GM19238 (cell line): ENCODE measurements around the gene ANKS4B.
"Not testable (repeated sequence)": the region's sequence is repeated elsewhere in the genome, so short reads cannot be mapped to it uniquely, and the experiment has no call there.

Source experiments
- DNase-seq: peaks from one replicate; pipeline ENCODE4 v3.0.0; 2011; ENCODE audit warnings: low spot score; ENCODE audit not compliant: insufficient read length

Gene ANKS4B

GRCh38 chr16:21218153-21218552 is 15.3 kb upstream of the ANKS4B start:
- no peak for DNase-seq

DNA sequence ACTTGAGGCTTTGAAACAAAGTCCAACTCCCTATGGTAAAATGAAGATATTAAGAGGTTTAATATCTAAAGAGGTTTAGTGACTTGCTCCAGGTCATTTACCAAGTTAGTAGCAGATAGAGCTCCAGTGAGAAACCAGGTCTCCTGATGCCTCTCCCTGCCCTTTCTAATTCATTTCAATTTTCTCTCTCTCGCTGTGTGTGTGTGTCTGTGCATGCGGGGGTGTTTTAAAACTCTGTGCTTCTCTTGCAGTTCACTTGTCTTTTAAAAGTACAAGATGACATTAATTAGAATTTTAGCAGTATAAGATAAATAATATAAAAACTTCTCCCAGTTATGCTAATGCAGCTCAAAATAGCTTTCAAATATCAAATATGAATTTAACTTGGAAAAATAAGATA is 13.9 kb upstream of the ANKS4B start:
- no peak for DNase-seq

DNA sequence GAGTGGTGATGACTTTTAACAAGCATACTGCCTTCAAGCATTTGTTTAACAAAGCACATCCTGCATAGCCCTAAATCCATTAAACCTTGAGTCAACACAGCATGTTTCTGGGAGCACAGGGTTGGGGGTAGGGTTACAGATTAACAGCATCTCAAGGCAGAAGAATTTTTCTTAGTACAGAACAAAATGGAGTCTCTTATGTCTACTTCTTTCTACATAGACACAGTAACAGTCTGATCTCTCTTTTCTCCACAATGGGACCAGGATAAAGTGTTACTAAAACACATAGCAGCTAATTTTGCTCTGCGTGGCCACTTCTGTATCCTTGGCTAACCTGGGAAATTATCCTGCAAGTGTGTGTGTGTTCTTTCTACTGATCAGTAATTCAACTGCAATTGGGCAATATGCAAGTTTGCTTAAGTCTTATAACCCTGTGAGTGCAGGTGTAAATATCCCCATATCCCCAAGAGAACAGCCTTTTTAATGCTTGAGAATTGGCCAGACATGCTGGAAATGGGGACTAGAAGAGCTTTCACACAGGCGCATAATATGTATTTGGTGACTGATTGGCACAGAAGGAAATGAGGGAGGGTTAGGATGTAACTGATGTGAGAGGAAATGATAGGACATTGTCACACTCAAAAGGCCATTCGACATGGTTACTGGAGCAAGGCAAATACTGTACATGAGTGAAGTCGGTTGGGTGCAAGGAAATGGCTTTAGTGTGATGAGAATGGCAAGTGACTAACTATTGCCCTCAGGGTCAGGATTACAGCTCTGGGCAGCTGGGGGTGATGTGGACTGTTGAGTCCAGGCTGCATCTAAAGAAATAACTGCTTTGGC is 10.8 kb upstream of the ANKS4B start:
- no peak for DNase-seq

- DNase-seq = no peak
Observed at GRCh38 chr16:21223787-21224186, 9.7 kb upstream of the ANKS4B start.

GRCh38 chr16:21224800-21225199 is 8.7 kb upstream of the ANKS4B start:
- DNase-seq = no peak

DNA sequence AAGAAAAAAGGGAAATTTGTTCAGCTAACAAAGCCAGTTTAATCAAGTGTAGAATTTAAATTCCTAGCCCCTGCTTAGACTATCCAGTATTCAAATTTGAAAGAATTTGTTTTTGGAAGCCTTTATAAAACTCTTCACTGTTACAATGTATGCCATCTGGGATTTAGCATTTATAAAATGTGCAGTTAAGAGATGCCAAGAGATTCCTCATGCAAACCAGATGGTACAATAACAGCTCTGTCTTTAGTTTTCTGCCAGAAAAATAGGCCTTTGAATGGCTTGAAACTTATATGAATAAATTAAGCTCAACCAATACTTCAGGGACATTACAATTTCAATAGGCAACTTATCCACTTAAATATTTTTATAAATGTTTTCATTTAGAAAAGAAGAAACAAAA is 6.8 kb upstream of the ANKS4B start:
- DNase-seq = no peak

DNA sequence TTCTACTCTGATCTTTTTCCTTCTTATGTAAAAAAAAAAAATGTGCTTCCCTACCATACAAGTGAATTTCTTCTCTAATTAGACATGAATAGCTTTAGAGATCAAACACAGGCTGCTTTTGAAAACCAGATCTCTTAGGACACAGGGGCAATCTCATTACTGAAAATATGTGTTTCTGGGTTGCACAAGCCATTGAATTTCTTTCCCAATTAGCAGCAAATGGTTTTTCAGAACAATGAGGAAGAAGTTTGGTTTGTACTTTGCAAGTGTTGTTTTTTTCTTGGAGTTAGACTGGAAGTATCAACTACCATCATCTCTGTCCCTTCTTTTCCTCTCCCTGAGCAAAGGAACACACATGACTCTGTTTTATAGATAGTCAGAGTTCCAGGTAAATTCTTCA is 5.6 kb upstream of the ANKS4B start:
- no peak for DNase-seq

- no peak for DNase-seq
Observed at GRCh38 chr16:21228361-21228872, 5.1 kb upstream of the ANKS4B start.

GRCh38 chr16:21233045-21233520 is 416 bp upstream of the ANKS4B start:
- DNase-seq = no peak

GRCh38 chr16:21235199-21235585 is 1.7 kb downstream of the ANKS4B start:
- no peak for DNase-seq

DNA sequence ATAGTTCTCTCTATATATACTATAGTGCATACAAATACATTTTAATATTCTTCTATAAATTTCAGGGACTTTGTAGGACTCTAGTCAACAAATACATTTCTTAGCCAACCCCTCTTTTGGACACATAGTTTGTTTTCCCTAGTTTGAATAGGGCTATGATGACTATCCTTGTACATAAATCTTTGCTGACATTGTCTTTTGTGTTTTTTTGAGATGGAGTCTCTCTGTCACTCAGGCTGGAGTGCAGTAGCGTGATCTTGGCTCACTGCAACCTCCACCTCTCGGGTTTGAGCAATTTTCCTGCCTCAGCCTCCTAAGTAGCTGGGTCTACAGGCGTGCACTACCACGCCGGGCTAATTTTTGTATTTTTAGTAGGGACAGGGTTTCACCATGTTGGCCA is 3.3 kb downstream of the ANKS4B start:
- no peak for DNase-seq

DNA sequence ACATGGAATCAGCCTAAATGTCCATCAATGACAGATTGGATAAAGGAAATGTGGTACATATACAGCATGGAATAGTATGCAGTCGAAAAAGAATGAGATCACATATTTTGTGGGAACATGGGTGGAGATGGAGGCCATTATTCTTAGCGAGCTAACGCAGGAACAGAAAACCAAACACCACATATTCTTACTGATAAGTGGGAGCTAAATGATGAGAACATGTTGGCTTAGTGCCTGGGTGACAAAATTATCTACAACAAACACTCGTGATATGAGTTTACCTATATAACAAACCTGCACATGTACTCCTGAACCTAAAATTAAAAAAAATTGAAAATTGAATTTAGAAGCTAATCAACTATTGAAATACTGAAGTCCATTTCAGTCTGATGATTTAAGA is 6.1 kb downstream of the ANKS4B start:
- no peak for DNase-seq

- no peak for DNase-seq
Observed at GRCh38 chr16:21242756-21243155, 9.3 kb downstream of the ANKS4B start.

- no peak for DNase-seq
Observed at GRCh38 chr16:21244518-21245215, 11.2 kb downstream of the ANKS4B start.

DNA sequence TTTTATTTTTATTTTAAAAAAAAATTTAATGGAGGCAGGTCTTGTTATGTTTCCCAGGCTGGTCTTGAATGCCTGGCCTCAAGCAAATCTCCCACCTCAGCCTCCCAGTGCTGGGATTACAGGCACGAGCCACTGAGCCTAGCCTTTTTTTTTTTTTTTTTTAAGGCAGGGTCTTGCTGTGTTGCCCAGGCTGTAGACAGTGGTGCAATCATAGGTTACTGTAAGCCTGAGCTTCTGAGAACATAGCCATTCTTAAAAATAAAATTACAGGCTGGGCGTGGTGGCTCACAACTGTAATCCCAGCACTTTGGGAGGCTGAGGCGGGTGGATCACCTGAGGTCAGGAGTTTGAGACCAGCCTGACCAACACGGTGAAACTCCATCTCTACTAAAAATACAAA is 14.7 kb downstream of the ANKS4B start:
- not testable (repeated sequence) for DNase-seq

DNA sequence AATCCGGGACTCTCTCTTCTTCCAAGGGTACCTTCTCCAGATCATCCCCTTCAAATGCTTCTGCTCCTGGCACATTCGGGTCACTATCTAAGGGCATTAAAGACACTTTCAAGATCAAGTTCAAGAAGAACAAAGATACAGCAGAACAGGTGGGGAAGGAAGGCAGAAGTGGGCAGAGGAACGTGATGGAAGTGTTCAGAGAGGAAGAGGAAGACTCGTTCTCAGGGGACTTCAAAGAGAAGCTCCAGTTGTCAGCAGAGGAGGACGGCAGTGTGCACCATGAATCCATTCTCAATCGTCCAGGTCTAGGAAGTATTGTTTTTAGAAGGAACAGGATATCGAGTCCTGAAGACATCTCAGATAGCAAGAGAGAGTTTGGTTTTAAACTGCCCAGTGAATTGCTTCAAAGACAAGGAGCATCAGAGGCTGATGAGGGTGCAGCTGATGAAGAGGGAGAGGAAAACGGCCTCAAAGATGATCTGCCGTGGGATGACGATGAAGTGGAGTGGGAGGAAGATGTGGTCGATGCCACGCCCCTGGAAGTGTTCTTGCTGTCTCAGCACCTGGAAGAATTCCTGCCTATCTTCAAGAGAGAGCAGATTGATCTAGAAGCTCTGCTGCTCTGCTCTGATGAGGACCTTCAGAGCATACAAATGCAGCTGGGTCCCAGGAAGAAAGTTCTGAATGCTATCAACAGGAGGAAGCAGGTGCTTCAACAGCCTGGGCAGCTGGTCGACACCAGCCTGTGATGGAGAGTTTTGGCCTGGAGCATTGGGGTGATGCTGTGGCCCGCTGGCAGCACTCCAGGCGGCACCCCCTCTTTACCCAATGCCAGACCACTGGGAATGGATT is 16.8 kb downstream of the ANKS4B start:
- no peak for DNase-seq

- DNase-seq = no peak
Observed at GRCh38 chr16:21253470-21253869, 20.0 kb downstream of the ANKS4B start.

DNA sequence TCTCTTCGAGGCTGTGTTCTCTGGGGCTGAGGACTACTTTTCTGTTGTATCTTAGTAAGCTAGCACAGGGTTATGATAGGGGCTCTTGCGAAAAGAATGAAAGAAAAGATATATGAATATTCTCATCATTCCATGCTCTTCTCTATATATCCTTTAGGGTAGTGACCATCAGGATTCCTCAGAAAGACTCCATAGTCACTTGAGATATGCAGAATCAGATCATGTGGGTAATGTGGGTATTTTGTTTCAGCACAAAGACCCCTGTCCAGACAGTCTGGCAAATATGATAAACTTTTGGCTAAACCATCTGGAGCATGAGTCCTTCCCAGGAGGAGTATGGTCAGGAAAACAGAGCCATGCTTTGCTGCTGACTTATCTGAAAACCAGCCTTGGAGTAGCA is 23.1 kb downstream of the ANKS4B start:
- no peak for DNase-seq

- DNase-seq = no peak
Observed at GRCh38 chr16:21257284-21257683, 23.8 kb downstream of the ANKS4B start.

DNA sequence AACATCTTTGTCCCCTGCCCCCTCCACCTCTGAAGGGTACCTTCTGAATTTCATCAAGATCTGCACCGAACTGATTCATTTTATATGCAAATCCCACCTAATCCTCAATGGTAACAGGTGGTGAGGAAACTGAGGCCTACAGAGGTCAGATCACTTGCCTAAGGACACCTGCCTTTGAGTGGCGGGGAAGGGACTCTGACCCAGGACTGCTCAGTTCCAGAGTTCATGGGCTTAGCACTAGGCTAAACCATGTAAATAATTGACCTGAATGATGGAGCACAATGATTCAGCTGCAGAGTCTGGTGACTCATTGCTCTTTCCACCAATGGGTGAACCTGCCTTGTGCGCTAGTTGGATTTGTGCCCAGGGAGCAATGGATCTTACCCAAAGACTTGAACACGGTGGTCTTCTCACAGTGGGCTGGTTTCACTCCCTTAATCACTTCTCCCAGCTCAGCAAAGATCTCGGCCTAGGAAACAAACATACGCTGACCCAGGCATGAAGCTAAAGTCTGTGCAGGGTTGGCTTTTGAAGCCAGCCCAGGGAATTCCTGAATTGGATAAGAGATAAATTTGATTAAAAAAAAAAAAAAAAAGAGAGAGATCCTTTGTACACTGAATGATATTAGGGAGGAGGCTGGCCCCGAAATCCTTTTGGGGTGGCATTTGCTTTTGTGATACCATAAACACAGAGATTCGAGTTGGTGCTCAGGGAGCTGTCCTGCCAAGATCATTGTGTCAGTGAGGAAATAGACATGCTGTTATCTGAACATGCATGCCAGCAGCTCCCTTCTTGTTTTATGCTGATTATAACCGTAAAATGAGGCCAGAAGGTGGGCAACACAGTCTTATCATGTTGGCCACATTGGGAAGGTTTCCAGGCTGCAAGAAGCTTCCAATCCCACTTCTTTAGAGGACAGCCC is 27.6 kb downstream of the ANKS4B start:
- DNase-seq = no peak
